Measurements from ENCODE around the gene XRN1.
"Not testable (repeated sequence)": the region's sequence is repeated elsewhere in the genome, so short reads cannot be mapped to it uniquely, and the experiment has no call there.

Gene XRN1

GRCh38 chr3:142417302-142417701 is 30.5 kb downstream of the XRN1 start:
- Histone ChIP-seq H3K9me3 (ENCODE audit: low read length) (no peaks in the 10 kb centered on the region), H2AFZ (ENCODE audit: low read depth, low read length) (no peak overlapping the region), H3K27me3 (ENCODE audit: insufficient read depth, low read length) (no peaks in the 10 kb centered on the region), H3K4me1 (ENCODE audit: insufficient read depth, low read length) (no peaks in the 10 kb centered on the region), H3K4me3 (ENCODE audit: low read length) (no peak overlapping the region), H3K36me3 (ENCODE audit: insufficient read depth, low read length) (peaks cover 78% of the 10 kb centered on the region)

- not testable (repeated sequence) for H2AFZ ChIP-seq (ENCODE audit: low read depth, low read length); H3K9me3 ChIP-seq (ENCODE audit: low read length); H3K4me1 ChIP-seq (ENCODE audit: insufficient read depth, low read length); H3K27me3 ChIP-seq (ENCODE audit: insufficient read depth, low read length); H3K4me3 ChIP-seq (ENCODE audit: low read length)
- peaks cover 51% of the 10 kb centered on the region for H3K36me3 ChIP-seq (ENCODE audit: insufficient read depth, low read length)
Observed at GRCh38 chr3:142400537-142400936, 47.3 kb downstream of the XRN1 start.

GRCh38 chr3:142394921-142395622 is 52.8 kb downstream of the XRN1 start:
- H3K36me3 ChIP-seq (ENCODE audit: insufficient read depth, low read length), result peaks cover 53% of the 10 kb centered on the region

GRCh38 chr3:142385078-142385477 is 62.8 kb downstream of the XRN1 start:
- Histone ChIP-seq H3K4me3 (ENCODE audit: low read length) (no peak overlapping the region), H3K36me3 (ENCODE audit: insufficient read depth, low read length) (peaks cover 64% of the 10 kb centered on the region)

More at GRCh38 chr3:142394921-142395622, 52.8 kb downstream of the XRN1 start:
- Histone ChIP-seq H3K9me3 (ENCODE audit: low read length) (peaks cover 7% of the 10 kb centered on the region), H2AFZ (ENCODE audit: low read depth, low read length) (no peak overlapping the region), H3K4me1 (ENCODE audit: insufficient read depth, low read length) (no peaks in the 10 kb centered on the region), H3K4me3 (ENCODE audit: low read length) (no peak overlapping the region), H3K27me3 (ENCODE audit: insufficient read depth, low read length) (no peaks in the 10 kb centered on the region)

GRCh38 chr3:142374687-142375086 is 73.2 kb downstream of the XRN1 start:
- Histone ChIP-seq H3K9me3 (ENCODE audit: low read length) (peaks cover 2% of the 10 kb centered on the region), H3K4me1 (ENCODE audit: insufficient read depth, low read length) (no peaks in the 10 kb centered on the region), H3K27me3 (ENCODE audit: insufficient read depth, low read length) (no peaks in the 10 kb centered on the region), H2AFZ (ENCODE audit: low read depth, low read length) (no peak overlapping the region), H3K36me3 (ENCODE audit: insufficient read depth, low read length) (peaks cover 40% of the 10 kb centered on the region), H3K4me3 (ENCODE audit: low read length) (no peak overlapping the region)

More at GRCh38 chr3:142385078-142385477, 62.8 kb downstream of the XRN1 start:
- no peaks in the 10 kb centered on the region for H3K27me3 ChIP-seq (ENCODE audit: insufficient read depth, low read length)
- H3K9me3 ChIP-seq (ENCODE audit: low read length), result peaks cover 10% of the 10 kb centered on the region
- H3K4me1 ChIP-seq (ENCODE audit: insufficient read depth, low read length), result no peaks in the 10 kb centered on the region
- H2AFZ ChIP-seq (ENCODE audit: low read depth, low read length), result no peak overlapping the region

- H3K27me3 ChIP-seq (ENCODE audit: insufficient read depth, low read length); H3K4me1 ChIP-seq (ENCODE audit: insufficient read depth, low read length); H2AFZ ChIP-seq (ENCODE audit: low read depth, low read length); H3K4me3 ChIP-seq (ENCODE audit: low read length); H3K9me3 ChIP-seq (ENCODE audit: low read length): not testable (repeated sequence)
- H3K36me3 ChIP-seq (ENCODE audit: insufficient read depth, low read length), result peaks cover 26% of the 10 kb centered on the region
Observed at GRCh38 chr3:142369576-142369975, 78.3 kb downstream of the XRN1 start.

GRCh38 chr3:142366434-142366833 is 81.4 kb downstream of the XRN1 start:
- no peak overlapping the region for H2AFZ ChIP-seq (ENCODE audit: low read depth, low read length)
- H3K4me3 ChIP-seq (ENCODE audit: low read length), result no peak overlapping the region
- no peaks in the 10 kb centered on the region for H3K27me3 ChIP-seq (ENCODE audit: insufficient read depth, low read length)
- H3K9me3 ChIP-seq (ENCODE audit: low read length), result no peaks in the 10 kb centered on the region
- H3K36me3 ChIP-seq (ENCODE audit: insufficient read depth, low read length), result peaks cover 40% of the 10 kb centered on the region
- H3K4me1 ChIP-seq (ENCODE audit: insufficient read depth, low read length), result no peaks in the 10 kb centered on the region

- Histone ChIP-seq H3K27me3 (ENCODE audit: insufficient read depth, low read length) (no peaks in the 10 kb centered on the region), H3K4me1 (ENCODE audit: insufficient read depth, low read length) (no peaks in the 10 kb centered on the region), H3K4me3 (ENCODE audit: low read length) (no peak overlapping the region), H3K9me3 (ENCODE audit: low read length) (no peaks in the 10 kb centered on the region), H2AFZ (ENCODE audit: low read depth, low read length) (no peak overlapping the region), H3K36me3 (ENCODE audit: insufficient read depth, low read length) (peaks cover 50% of the 10 kb centered on the region)
Observed at GRCh38 chr3:142363936-142364467, 83.8 kb downstream of the XRN1 start.

GRCh38 chr3:142363433-142363832 is 84.4 kb downstream of the XRN1 start:
- not testable (repeated sequence) for H3K4me3 ChIP-seq (ENCODE audit: low read length); H3K4me1 ChIP-seq (ENCODE audit: insufficient read depth, low read length); H3K9me3 ChIP-seq (ENCODE audit: low read length); H2AFZ ChIP-seq (ENCODE audit: low read depth, low read length); H3K27me3 ChIP-seq (ENCODE audit: insufficient read depth, low read length)
- H3K36me3 ChIP-seq (ENCODE audit: insufficient read depth, low read length), result peaks cover 49% of the 10 kb centered on the region

- peaks cover 77% of the 10 kb centered on the region for H3K36me3 ChIP-seq (ENCODE audit: insufficient read depth, low read length)
- no peaks in the 10 kb centered on the region for H3K27me3 ChIP-seq (ENCODE audit: insufficient read depth, low read length)
- H2AFZ ChIP-seq (ENCODE audit: low read depth, low read length), result no peak overlapping the region
- no peak overlapping the region for H3K4me3 ChIP-seq (ENCODE audit: low read length)
- H3K4me1 ChIP-seq (ENCODE audit: insufficient read depth, low read length), result no peaks in the 10 kb centered on the region
- peaks cover 7% of the 10 kb centered on the region for H3K9me3 ChIP-seq (ENCODE audit: low read length)
Observed at GRCh38 chr3:142359367-142359766, 88.5 kb downstream of the XRN1 start.

GRCh38 chr3:142356818-142357217 is 91.0 kb downstream of the XRN1 start:
- peaks cover 82% of the 10 kb centered on the region for H3K36me3 ChIP-seq (ENCODE audit: insufficient read depth, low read length)
- no peaks in the 10 kb centered on the region for H3K4me1 ChIP-seq (ENCODE audit: insufficient read depth, low read length)

GRCh38 chr3:142355692-142356091 is 92.1 kb downstream of the XRN1 start:
- H3K9me3 ChIP-seq (ENCODE audit: low read length), result peaks cover 10% of the 10 kb centered on the region
- no peaks in the 10 kb centered on the region for H3K27me3 ChIP-seq (ENCODE audit: insufficient read depth, low read length)
- peaks cover 84% of the 10 kb centered on the region for H3K36me3 ChIP-seq (ENCODE audit: insufficient read depth, low read length)
- H2AFZ ChIP-seq (ENCODE audit: low read depth, low read length), result no peak overlapping the region
- no peak overlapping the region for H3K4me3 ChIP-seq (ENCODE audit: low read length)
- H3K4me1 ChIP-seq (ENCODE audit: insufficient read depth, low read length), result no peaks in the 10 kb centered on the region

More at GRCh38 chr3:142356818-142357217, 91.0 kb downstream of the XRN1 start:
- Histone ChIP-seq H3K27me3 (ENCODE audit: insufficient read depth, low read length) (no peaks in the 10 kb centered on the region), H2AFZ (ENCODE audit: low read depth, low read length) (no peak overlapping the region), H3K9me3 (ENCODE audit: low read length) (peaks cover 8% of the 10 kb centered on the region), H3K4me3 (ENCODE audit: low read length) (no peak overlapping the region)

- Histone ChIP-seq H3K4me1 (ENCODE audit: insufficient read depth, low read length) (no peaks in the 10 kb centered on the region), H2AFZ (ENCODE audit: low read depth, low read length) (no peak overlapping the region), H3K36me3 (ENCODE audit: insufficient read depth, low read length) (peaks cover 83% of the 10 kb centered on the region), H3K27me3 (ENCODE audit: insufficient read depth, low read length) (no peaks in the 10 kb centered on the region), H3K4me3 (ENCODE audit: low read length) (no peak overlapping the region), H3K9me3 (ENCODE audit: low read length) (peaks cover 10% of the 10 kb centered on the region)
Observed at GRCh38 chr3:142354076-142354475, 93.8 kb downstream of the XRN1 start.

- Histone ChIP-seq H3K27me3 (ENCODE audit: insufficient read depth, low read length) (no peaks in the 10 kb centered on the region), H2AFZ (ENCODE audit: low read depth, low read length) (no peak overlapping the region), H3K4me3 (ENCODE audit: low read length) (no peak overlapping the region), H3K9me3 (ENCODE audit: low read length) (peaks cover 10% of the 10 kb centered on the region), H3K4me1 (ENCODE audit: insufficient read depth, low read length) (no peaks in the 10 kb centered on the region), H3K36me3 (ENCODE audit: insufficient read depth, low read length) (peaks cover 80% of the 10 kb centered on the region)
Observed at GRCh38 chr3:142353571-142353970, 94.3 kb downstream of the XRN1 start.
